ENCODE results near the gene B4GALNT3.

Gene B4GALNT3

DNA sequence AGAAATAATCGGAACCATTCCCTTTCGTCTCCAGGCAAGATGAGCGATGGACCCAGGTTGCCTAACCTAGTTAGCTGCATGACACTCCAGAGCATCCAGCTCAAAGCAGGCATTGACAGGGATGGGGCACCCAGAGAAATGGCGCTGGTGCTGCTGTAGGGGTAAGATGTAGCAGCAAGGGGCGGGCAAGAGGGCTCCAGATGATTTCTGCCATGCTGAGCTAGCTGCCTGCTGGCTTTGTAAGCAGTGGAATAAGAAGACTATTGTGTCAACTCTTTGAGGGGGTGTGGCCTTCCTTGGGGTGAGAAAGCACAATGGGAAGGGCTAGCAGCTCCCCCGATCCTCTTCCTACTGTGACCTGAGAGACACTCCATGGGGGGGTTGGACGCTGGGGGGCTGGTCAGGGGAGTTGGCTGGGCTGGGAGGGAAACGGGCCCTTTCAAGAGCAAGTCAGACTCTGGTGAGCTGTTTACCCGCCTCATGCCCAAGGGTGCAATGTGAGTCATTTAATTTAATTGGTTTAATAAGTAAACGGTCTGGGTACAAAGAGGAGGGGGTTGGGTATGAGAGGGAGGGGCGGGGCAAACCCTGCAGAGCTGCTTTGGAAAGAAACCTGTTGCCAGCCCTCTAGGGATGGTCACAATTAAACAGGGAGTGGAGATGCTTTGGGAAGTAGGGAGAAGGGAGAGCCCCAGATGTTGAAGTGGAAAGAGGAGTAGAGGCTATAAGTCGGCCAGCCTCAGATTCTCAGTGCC lies 50.5 kb downstream of the B4GALNT3 start:
- DNase-seq, result no peak

DNA sequence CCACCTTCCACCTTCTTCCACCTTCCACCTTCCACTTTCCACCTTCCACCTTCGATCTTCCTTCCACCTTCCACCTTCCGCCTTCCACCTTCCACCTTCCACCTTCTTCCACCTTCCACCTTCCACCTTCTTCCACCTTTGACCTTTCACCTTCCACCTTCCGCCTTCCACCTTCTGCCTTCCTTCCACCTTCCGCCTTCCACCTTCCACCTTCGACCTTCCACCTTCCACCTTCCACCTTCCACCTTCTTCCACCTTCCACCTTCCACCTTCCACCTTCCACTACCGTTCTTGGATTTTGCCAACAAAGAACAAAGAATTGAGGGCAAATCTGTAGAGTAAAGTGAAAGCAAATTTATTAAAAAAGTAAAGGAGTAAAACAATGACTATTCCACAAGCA lies 53.2 kb downstream of the B4GALNT3 start:
- no peak for DNase-seq

DNA sequence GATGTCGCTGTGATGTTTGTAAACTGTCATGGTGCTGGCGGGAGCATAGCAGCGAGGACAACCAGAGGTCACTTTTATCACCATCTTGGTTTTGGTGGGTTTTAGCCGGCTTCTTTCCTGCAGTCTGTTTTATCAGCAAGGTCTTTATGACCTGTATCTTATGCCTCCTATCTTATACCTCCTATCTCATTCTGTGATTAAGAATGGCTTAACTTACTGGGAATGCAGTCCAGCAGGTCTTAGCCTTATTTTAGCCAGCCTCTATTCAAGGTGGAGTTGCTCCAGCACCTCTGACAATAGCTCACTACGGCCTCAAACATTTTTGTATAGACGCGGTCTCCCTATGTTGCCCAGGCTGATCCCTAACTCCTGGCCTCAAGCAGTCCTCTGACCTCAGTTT lies 53.7 kb downstream of the B4GALNT3 start:
- no peak for DNase-seq

DNA sequence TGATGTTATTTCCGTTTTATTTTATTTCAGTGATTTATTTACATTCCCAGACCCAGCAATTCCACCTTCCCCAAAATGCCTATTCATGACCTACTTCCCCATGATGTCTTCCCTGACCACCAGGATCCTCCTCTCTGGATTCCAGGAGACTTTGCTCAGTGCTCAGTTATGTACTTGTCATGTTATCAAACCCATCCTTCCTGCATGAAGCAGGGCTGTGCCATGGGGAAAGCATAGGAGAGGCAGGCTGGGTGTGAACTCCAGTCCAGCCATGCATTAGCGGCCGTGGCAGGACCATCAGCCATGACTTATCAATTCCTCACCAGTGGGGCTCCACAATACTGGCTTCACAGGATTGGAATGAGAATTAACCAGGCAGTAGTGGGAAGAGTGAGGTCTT lies 57.8 kb downstream of the B4GALNT3 start:
- no peak for DNase-seq

DNA sequence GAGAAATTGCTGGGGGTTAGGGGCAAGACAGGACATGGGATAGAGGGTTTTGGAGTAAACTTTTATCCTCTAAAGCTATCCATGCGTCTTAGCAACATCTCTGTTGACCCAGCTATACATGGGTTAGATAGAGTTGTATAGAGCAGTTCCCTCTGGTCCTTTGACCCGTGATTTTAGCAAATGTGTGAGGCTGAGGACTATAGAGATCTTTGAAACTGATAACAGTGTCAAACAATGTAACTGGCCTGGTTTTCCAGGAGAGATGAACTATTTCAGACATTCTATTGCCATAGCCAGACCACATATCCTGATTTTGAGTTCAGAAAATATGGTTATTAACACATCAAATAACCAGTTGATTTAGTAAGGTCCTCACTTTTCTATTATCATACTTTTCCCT lies 60.4 kb downstream of the B4GALNT3 start:
- no peak for DNase-seq

DNA sequence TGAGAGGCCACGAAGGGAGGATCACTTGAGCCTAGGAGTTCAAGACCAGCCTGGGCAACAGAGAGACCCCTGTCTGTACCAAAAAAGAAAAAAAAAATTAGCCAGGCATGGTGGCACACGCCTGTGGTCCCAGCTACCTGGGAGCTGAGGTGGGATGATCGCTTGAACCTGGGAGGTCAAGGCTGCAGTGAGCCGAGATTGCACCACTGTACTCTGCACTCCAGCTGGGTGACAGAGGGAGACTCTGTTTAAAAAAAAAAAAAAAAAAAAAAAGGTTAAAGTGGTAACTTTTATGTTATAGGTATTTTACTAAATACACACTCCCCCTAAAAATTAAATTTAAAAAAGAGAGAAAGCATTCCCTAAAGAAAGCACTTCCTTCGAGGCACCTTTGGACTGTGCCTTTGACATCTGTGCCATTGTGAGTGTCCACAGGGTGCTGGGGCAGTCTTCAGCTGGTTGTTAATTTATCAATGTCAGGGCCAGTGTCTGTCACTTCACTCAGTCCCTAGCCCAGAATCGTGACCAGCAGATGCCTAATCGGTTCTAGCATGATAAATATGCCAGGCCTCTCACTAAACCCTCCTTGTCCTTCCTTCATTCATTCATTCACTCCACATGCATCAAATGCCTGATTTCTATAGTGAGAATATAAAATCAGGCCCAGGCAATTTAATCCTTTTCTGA lies 63.1 kb downstream of the B4GALNT3 start:
- no peak for DNase-seq

DNA sequence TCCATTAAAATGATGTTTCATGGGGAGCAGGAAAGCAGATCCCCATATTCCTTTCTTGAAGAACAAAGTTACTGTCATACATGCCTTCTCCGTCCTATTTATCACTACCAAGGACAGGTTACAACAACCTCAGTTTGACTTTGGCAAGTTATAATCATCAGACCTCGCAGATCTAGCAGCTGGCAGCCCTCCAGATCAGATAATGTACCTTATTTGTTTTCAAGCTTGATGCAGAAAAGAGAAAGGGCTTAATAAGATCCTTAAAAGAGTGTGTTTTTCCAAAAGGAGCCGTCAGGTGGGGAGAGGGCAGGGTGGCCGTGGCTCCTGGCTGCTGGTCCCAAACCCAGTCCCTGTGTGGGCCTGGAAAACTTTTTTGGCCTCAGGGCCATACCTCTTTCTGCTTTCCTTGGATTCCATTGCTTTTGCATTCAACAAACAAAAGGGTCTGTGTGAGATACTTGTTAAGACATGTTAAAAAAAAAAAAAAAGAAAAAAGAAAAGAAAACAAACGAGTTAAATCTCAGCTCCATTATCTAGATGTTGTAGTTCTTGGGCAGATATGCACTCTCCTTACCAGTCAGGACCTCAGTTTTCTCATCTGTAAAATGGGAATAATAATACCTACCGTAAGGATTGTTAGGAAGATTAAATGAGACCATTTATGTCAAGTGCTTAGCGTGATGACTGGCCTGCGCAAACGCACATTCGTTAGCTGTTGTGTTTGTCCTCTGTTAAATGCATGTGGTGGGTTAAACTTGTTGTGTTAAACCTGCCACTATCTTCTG lies 64.6 kb downstream of the B4GALNT3 start:
- no peak for DNase-seq

DNA sequence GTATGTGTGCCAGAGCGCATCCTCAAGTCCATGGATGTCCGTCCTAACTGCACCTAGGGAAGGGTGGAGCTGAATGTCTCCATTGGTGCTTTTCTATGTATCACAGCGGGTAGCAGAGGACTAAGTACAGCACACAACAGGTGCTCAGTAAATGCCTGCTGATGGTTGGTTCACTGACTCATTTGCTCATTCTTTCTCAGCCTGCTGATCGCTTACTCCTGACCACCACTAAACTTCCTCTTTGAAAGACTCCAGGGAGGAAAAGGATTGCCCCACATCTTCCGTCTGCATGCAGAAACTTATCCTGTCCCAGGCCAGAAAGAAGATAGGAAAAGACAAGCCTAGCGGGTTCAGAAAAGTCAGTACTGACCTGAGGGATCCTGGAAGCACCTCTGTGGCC lies 66.3 kb downstream of the B4GALNT3 start:
- peak in 1 of 2 donors; percentile 63 for DNase-seq

DNA sequence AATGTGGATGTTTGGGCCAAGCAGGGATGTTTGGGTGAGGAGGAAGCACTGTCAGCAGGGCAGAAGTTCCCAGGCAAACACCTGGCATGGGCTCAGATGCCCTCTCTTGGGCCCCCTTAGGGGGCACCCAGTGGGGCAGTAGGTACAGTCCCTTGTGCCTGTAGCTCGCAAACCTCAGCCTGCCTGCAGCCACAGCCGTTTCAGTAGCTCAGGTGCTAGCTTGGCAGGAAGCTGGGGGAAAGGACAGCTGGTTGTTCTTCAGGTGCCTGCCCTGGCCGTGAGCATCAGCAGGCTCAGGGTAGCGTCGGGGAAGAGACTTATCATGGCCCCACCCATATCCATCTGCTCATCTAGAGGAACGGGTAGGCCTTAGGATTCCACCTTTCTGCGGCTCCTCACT lies 67.5 kb downstream of the B4GALNT3 start:
- DNase-seq, result no peak

DNA sequence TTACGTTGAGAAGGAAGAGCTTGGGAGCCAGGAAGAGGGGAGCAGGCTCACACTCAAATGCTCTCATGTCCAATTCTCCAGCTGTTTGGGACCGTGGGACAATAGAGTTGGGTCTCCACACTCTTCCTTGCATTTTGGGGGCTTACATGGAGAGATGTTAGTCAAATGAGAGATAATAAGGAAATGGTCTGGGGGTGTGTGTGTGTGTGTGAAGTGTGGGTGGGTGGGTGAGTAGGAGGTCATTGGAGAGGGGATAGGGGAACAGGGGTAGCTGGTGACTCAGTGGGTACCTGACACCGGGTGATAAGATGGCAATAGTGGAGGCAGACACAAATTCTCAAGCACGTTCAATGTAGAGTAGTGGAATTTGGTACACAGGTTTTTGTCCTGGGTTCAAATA lies 68.0 kb downstream of the B4GALNT3 start:
- DNase-seq, result no peak

DNA sequence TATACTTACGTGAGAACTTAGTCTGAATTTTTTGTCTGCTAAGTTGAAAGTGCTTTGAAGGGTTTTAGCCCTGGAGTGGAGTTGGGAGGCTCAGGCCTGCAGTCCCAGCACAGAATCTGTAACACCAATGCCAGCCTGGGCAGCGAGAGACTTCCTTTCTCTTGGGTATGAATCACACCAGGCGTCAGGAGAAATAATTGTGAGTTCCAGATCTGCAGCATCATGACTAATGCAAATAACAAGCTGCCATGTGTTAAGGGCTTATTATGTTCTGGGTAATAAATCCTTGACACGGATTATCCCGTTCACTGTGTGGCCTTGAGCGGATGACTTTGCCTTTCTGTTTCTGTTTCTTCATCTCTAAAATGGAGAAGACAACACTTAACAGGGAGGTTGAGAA lies 70.6 kb downstream of the B4GALNT3 start:
- no peak for DNase-seq

DNA sequence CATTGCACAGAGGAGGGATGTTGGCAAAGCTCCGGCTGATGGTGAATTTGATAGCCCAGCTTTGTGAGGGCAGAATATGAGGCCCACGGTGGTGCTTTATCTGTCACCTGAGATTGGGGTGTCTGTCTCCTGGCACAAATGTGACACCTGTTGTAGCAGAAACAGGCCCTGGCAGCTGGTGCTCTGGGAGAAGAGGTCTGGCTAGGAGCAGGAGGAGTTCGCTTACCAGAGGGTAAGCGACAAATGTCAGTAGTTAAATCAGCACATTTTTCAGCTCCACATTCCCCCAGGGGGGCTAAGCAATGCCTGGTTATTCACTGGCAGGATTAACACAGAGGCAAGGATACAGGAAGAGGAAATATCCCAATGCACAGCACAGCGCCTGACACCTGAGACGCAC lies 71.1 kb downstream of the B4GALNT3 start:
- no peak for DNase-seq

DNA sequence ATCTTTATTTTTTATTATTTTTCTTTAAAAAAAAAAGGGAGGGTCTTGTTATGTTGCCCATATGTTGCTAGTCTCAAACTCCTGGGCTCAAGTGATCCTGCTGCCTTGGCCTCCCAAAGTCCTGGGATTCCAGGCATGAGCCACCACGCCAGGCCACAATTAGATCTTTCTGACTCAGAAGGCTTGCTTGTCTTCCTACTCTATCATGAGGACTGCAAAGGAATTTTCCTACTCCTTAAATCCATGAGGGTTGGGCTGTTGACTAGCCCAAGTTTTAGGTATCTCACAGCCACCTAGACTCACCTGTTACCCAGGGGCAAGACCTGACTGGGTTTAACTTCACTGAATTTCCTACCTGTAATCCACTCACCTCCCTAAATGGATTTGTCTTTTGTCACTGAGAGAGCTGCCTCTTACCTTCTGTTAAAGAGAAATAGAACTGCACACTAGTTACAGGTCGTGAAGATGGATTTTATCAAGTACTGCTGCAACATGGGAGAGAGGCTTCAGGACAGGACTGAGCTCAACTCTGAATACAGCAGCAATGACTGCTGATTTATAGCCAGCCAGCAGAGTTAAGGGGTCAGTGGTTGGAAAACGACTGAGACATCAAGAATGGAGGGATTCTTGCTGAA lies 72.3 kb downstream of the B4GALNT3 start:
- no peak for DNase-seq

DNA sequence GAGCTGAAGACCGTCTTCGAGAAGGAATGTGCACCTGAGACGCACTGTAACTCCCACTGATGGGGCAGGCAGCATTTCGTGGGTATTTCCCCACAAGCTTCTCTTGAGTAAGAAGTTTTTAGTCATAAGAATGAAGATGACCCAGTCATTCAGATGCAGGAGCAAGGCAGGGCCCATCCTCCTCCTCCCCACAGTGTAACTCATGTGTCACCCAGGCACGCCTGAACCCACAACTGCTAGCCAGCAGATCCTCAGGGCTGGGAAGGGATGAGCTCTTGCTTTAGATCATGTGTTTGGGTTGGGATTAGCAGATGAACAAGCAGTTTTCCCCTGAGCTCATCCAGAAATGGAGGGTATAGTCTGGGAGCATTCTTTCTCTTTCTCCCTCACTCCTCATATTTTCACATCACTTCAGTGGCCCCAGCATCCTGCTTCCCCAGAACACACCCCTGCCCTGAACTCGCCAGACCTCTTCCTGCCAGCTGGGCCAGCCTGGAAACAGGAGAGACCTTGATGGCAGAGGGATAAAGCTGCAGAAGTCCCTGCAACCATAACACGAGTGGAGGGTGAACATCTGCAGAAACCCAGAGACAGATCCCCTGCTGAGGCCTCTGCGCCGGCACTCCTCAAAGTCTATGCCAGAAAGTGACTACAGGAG lies 73.3 kb downstream of the B4GALNT3 start:
- no peak for DNase-seq

DNA sequence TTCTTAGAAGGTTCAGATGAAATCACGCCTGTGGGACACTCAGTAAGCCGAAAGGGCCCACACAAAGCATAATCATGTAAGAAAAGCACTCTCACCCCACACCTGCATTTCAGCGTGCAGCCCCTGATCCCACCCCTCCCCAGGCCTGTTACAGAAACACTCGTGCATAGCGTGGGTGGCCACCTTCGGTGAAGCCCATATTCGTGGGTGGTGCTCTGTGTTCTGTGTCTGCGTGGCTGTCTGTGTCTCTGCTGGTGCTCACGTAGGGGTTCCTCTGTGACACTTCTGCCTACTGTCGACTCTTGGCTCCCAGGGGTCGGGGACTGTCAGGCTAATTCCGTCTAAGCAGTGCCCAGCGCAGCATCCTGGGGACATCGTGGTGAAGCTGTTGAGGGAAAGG lies 74.0 kb downstream of the B4GALNT3 start:
- DNase-seq, result no peak

DNA sequence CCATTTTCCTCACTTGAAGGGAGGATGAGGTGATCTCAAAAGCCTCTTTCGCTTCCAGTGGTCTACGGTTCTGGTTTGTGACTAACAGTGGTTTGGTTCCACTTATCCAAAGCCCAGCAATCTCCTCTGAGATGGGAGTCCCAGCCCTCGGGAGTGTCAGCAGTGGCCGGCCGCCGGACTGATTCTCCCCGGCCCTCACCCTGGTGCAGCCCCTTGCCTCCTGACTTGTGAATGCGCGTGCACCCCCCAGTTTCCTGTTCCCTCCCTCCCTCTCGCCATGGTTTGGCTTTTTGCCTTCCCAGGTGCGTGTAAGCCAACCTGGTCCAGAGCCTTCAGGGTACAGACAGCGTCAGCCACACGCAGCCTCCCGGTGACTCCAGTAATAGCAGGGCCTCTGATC lies 74.5 kb downstream of the B4GALNT3 start:
- DNase-seq, result no peak

DNA sequence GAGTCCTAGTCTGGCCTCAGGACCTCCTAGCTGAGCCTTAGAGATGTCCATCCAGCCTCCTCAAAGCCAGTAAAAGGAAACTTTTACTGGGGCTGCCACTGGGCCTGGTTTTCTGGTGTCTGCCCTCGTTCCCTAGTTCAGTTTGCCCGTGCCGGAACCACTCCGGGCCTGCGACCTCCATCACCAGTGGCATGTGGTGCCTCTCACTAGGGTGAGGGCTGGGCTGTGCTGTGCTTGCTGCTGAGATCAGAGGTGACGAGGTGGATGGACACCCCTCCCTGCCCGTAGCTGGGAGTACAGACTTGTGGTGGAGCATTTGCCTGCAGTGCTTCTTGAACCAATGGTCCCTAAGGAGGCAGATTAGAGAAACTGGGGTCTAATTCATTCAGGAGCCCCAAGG lies 75.7 kb downstream of the B4GALNT3 start:
- DNase-seq, result no peak

DNA sequence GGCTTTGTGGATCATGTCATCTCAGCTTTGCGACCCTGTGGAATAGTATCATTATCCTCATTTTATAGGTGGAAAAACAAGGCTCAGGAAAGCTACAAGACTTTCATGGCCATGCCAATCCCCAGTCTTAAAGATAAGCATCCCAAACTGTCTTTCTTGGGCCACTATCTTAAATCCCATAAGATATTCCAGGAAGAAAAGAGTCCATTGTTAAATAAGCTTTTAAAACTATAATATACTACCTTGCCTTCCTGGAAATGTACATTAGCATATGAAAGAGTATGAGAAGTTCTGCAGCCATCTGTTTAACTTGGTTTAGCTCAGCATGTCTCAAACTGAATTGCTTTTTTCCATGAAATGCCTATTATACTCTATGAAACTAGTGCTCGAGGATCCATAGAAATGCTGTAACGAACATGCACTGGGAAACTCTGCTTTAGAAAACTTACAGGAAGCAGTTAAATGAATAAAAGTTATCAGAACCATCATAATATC lies 77.1 kb downstream of the B4GALNT3 start:
- no peak for DNase-seq

DNA sequence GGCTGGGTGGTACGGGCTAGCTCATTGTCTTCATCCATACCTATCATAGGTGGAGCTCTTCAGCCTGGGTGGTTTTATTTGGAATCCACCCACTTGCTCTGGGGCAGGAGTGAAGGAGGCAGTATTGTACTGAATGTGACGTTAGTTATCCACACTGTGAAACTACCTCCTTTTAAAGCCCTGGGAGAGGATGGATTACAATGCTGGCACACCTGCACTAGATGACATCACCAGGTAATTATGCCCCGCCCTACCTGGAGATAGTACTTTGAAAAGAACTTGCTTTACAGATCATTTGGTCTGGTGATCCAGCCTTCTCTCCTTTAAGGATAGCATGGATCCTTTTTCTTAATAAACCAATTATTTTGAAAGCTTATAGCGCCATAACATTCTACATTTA lies 78.0 kb downstream of the B4GALNT3 start:
- no peak for DNase-seq

DNA sequence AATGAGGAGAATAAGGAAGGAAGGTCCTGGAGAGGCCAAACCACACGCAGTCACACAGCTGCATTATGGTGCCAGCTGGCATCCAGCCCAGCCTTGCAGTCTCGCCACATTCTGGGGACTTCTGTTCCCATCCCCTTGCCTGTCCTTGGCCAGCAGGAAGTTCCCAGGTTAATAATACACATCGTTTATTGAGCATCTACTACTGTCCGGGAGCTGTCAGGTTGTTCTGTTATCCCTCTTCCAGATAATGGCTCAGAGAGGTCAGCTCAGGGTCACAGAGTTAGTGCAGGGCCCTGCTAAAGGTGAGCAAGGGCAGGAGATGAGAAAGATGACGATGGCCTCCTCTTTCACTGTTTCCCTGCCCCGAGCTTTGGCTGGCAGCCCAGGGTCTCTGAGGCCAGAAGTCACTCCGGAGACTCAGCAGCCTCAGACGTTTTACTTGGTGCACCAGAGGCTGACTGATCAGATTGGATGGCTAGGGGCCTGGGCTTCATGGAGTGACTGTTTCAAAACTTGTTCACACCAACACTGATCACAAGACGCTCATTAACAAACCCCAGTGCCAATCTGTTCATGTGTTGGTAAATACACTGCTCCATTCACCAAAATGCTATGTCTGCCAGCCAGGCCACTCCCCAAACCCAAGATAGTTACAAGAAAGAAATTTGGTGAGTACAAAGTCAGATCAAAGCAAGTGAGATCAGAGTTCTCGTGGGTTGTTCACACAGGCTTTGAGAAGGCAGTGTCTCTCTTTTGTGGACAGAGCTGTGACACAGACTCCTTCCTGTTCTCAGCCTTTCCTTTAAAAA lies 79.2 kb downstream of the B4GALNT3 start:
- DNase-seq, result peak in 1 of 2 donors; percentile 67

DNA sequence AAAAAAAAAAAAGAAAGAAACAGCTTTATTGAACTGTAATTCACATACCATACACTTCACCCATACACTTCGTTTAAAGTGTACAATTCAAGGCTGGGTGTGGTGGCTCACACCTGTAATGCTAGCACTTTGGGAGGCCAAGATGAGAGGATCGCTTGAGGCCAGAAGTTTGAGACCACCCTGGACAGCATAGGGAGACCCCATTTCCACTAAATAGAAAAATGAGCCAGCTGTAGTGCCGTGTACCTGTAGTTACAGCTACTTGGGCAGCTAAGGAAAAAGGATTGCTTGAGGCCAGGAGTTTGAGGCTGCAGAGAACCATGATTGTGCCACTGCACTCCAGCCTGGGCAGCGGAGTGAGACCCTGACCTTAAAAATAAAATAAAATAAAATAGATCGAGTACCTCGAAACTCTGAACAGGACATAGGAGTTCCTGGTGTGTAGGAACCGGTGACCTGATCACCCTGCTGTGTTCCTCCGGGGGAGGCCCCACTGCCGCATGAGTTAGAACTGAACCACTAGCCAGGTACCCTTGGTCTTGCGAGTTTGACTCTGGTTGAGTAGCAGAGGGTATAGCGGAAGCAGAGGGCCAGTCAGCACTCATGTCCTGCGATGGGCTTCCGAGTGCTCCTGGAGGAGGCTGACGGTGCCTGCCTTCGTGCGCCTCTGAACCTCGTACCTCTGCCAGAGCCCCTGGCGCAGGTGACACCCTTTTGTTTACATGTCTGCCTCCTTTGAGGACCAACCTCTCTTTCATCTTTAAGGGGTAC lies 80.0 kb downstream of the B4GALNT3 start:
- DNase-seq, result no peak

Data from bone marrow (tissue), 2 donors.